Heart right ventricle (tissue), 16 donors: ENCODE measurements around the gene SLAMF9. TPM values are rescaled to one million over a fixed set of nuclear protein-coding genes. Genes with fewer than 3 reads are reported as not detected.
A peak's percentile ranks its signal among the peaks of the same experiment; 100 is the strongest.

Experiments
- ATAC-seq, 8 donors: fragments of 200-7000 bp; cut with Tn5 transposase; one replicate each; pipeline ENCODE4 v1.9.1; 2020; ENCODE audit warnings: mild to moderate bottlenecking in 8 of 8, moderate library complexity in 8 of 8, moderate number of reproducible peaks in 1 of 8
- DNase-seq, 2 donors: peaks; one replicate each; pipeline ENCODE4 v3.0.0-alpha.2; 2020
- H3K27ac ChIP-seq, 10 donors: fragments of 200-600 bp; sonication (generic) in 2 of 10; one replicate each; pipeline versions ENCODE4 v1.5.0 to v1.8.0; 2020 to 2022; ENCODE audit warnings: mild to moderate bottlenecking in 3 of 10
- H3K27me3 ChIP-seq, 7 donors: fragments of 200-600 bp; one replicate each; pipeline ENCODE4 v1.8.0; 2021 to 2022; ENCODE audit warnings: mild to moderate bottlenecking in 2 of 7
- H3K36me3 ChIP-seq, 9 donors: fragments of 200-600 bp; sonication (generic) in 1 of 9; one replicate each; pipeline versions ENCODE4 v1.5.0 to v1.8.0; 2020 to 2022; ENCODE audit warnings: mild to moderate bottlenecking in 2 of 9
- H3K4me1 ChIP-seq, 9 donors: fragments of 200-600 bp; sonication (generic) in 1 of 9; one replicate each; pipeline versions ENCODE4 v1.5.0 to v1.8.0; 2020 to 2022; ENCODE audit warnings: mild to moderate bottlenecking in 4 of 9
- H3K4me3 ChIP-seq, 10 donors: fragments of 200-600 bp; sonication (generic) in 2 of 10; one replicate each; pipeline versions ENCODE4 v1.5.0 to v1.8.0; 2020 to 2022; ENCODE audit warnings: mild to moderate bottlenecking in 7 of 10, moderate library complexity in 2 of 10
- H3K9me3 ChIP-seq, 11 donors: fragments of 200-600 bp in 10 of 11; sonication (generic) in 2 of 11; one replicate each; pipeline versions ENCODE4 v1.5.0 to v1.8.0; 2013 to 2022; ENCODE audit warnings: mild to moderate bottlenecking in 2 of 11, control low read depth in 1 of 11, moderate library complexity in 1 of 11
- WGBS, 2 donors: extraction: QIAGEN DNeasy Blood & Tissue Kit; methylation state at CpG; one replicate each; pipeline ENCODE4 v1.1.7; 2013; ENCODE audit warnings: inconsistent platforms in 1 of 2; 5-methylcytosine and 5-hydroxymethylcytosine counted together
- intact Hi-C, 10 donors: fragments of 100-400 bp; cut with DNase I; formaldehyde crosslinking; loops; one replicate each; pipeline versions ENCODE4 v1.11.1 to v1.14.2; 2022
- polyA plus RNA-seq, 2 donors: library from polyadenylated mRNA; stranded (reverse); fragments of 200-250 nt; gene quantifications; one replicate each; pipeline ENCODE4 v1.2.3, GENCODE V29; 2013
- total RNA-seq, 10 donors: library from RNA; stranded (reverse); fragmentation: NEBNext Ultra II Directional in 3 of 10; extraction: Animal tissue kit (Norgen Biotek cat#: 25700) in 3 of 10; gene quantifications; one replicate each; pipeline versions ENCODE4 v1.2.1 to v1.2.4, GENCODE V29; 2021 to 2023
- TF ChIP-seq, protein P1 (sequence below), 9 donors: fragments of 200-600 bp; sonication (generic) in 2 of 9; IDR thresholded peaks; one replicate each; pipeline versions ENCODE4 v1.5.0 to v1.8.0; 2021 to 2022; ENCODE audit warnings: antibody characterized with exemption in 9 of 9, mild to moderate bottlenecking in 5 of 9, moderate library complexity in 1 of 9
- donor health status: Arrhythmogenic right ventricular cardiomyopathy.
- donor health status: ischemic (EF 13 %, LVEDD 7.1; RV severe dilation, severe dysfunction).
- donor health status: healthy with polysubstance abuse.
- donor health status: DM: no; HTN: yes; CAD: no.
- donor health status: DM: no; HTN: no; CAD: no.
- donor health status: ischemic (EF 25% LVEDD 6.9; RV normal size, moderate dysfunction).
- donor health status: ischemic (EF 25% LVEDD 5.7; RV mildly dilated, moderate dysfunction).
- donor health status: healthy.
- donor health status: DM: yes; HTN: yes; CAD: no.
- donor health status: Ischemic cardiomyopathy.
- donor health status: ischemic (EF 35%, LVEDD 5.7; RV mildly dilated, moderate dysfunction).
- donor health status: nonischemic (EF 11% LVEDD 7.7; RV severe dilation, severe dysfunction).
- donor health status: DM: yes; HTN: yes; CAD: no.
- donor health status: PGD.
- donor health status: ischemic (EF 29% LVEDD 5.4; RV normal size, mild dysfunction).
- donor health status: nonischemic (EF 23%, LVEDD 6.1; RV moderate dilation, normal function).

The SLAMF9 gene
- total and polyA plus RNA-seq, 12 donors = 0.13 TPM; not detected in 11

DNA sequence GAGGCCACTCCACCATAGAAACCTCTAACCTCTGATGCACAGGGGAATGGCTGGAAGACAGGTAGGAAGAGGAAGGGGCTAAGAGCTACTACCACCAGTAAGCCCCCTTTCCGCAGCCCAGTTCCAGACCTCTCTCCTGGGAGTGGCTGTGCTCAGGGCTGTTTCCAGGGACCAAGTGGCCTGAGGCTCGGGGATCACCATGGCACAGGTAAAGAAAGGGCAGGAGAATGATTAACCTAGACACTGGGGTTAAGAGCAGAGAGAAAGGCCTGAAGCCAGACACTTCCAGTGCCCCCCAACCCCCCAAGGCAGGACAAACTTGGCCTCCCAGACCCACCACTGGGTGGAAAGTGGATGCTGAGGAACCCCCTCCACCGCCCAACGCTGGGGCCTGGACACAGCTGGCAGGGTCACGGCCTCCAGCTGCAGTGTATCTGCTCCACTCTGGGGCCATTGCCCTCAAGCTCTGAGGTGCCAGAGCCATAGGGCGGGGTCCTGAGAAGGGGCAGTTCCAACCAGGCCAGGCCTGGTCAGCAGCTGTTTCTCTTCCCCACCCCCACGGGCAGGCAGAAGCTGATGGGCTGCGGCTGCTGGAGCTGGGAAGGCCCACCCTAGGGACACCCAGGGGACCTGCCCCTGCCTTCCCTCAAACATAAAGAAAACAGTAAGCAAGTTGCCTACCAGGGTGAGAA lies 31.4 kb downstream of the SLAMF9 start:
- H3K9me3 ChIP-seq = no peaks in the 10 kb centered on the region
- peak overlapping the region; percentile 94 to 100 (median 98) for H3K27ac ChIP-seq
- H3K27me3 ChIP-seq = no peaks in the 10 kb centered on the region
- 30 to 39% methylated on average over 8 of the region's 8 CpGs for WGBS, 2 donors
- intact Hi-C loops = loop anchor here in 3 of 10 donors (5.0 to 10.0 kb wide), 3 partner anchors 65 to 70 kb away; no protein-coding TSS in a partner anchor
- H3K4me3 ChIP-seq = peak overlapping the region; percentile 67 to 97 (median 83)
- DNase-seq (peak; percentile 78 to 79), ATAC-seq (peak; percentile 5 to 28 (median 16))
- H3K36me3 ChIP-seq = peaks cover 0 to 41% (median 29%) of the 10 kb centered on the region in 9 donors
- TF ChIP-seq, protein P1, sequence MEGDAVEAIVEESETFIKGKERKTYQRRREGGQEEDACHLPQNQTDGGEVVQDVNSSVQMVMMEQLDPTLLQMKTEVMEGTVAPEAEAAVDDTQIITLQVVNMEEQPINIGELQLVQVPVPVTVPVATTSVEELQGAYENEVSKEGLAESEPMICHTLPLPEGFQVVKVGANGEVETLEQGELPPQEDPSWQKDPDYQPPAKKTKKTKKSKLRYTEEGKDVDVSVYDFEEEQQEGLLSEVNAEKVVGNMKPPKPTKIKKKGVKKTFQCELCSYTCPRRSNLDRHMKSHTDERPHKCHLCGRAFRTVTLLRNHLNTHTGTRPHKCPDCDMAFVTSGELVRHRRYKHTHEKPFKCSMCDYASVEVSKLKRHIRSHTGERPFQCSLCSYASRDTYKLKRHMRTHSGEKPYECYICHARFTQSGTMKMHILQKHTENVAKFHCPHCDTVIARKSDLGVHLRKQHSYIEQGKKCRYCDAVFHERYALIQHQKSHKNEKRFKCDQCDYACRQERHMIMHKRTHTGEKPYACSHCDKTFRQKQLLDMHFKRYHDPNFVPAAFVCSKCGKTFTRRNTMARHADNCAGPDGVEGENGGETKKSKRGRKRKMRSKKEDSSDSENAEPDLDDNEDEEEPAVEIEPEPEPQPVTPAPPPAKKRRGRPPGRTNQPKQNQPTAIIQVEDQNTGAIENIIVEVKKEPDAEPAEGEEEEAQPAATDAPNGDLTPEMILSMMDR (IDR thresholded peaks at IDR 0.05) = no peak
- H3K4me1 ChIP-seq = peaks cover 18 to 73% (median 64%) of the 10 kb centered on the region in 9 donors

DNA sequence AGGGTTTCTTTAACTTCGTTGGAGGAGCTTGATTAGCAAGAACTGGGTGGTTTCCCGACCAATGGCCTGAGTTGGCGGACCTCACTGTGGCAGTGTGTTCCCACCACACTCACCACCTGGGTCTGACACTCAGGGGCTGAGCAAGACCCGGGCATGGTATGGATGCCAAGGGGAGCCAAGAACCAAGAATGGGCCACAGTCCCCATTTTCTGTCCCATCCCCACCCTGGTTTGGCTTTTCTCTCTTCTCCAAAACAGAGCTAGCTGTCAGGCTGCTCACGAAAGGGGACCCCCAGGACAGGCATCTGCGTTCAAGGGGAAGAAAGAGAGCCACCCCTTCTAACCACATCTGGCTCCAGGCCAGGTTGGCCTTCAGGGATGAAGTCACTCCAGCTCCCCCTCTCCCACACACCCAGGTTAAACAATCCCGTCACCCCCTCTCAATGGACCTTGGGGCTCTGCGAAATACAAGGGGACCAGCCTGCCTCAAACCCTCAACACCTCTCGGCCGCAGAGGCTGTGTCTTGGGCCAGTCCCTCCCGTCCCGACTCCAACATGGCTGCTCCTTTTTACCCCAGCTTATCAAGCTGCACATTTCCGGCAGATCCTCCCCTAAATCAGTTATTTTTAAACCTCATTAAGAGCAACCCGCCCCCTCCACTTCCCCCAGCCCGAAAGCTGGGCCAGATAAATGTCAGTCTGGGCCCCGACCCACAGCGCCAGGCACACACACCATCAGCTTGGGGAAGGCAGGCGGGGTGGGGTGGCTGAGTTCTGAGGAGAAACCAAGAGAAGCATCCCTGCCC lies 32.1 kb downstream of the SLAMF9 start:
- no peak for ATAC-seq
- Histone ChIP-seq H3K27me3 (no peaks in the 10 kb centered on the region), H3K4me3 (peak overlapping the region; percentile 67 to 97 (median 83)), H3K27ac (peak overlapping the region; percentile 94 to 100 (median 98)), H3K4me1 (peaks cover 18 to 81% (median 69%) of the 10 kb centered on the region in 9 donors), H3K9me3 (no peaks in the 10 kb centered on the region), H3K36me3 (peaks cover 0 to 49% (median 32%) of the 10 kb centered on the region in 9 donors)
- peak in 1 of 2 donors; percentile 41 for DNase-seq
- intact Hi-C loops = loop anchor here in 3 of 10 donors (5.0 to 10.0 kb wide), 3 partner anchors 65 to 70 kb away; no protein-coding TSS in a partner anchor
- WGBS, 2 donors = 32 to 47% methylated on average over 18 of the region's 18 CpGs
- TF ChIP-seq, protein P1 (IDR thresholded peaks at IDR 0.05) = no peak

DNA sequence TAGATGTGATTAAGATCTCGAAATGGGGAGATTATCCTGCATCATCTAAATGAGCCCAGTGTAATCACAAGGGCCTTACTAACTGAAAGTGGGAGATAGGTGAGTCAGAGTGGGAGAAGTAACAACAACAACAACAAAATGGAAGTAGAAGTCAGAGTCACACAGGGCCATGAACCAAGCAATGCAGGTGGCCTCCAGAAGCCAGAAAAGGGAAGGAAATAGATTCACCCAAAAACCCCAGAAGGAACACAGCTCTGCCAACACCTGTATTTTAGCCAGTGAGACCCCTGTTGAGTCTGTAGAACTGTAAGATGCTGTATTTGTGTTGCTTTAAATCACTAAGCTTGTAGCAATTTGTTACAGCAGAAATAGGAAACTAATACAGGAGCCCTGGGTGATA lies 32.8 kb downstream of the SLAMF9 start:
- peak overlapping the region in 6 of 10 donors; percentile 72 to 97 (median 87) for H3K4me3 ChIP-seq
- ATAC-seq (no peak), DNase-seq (no peak)
- H3K27ac ChIP-seq = peak overlapping the region; percentile 15 to 100 (median 98)
- 51 to 55% methylated on average over 1 of the region's 1 CpG for WGBS, 2 donors
- H3K36me3 ChIP-seq = peaks cover 0 to 55% (median 32%) of the 10 kb centered on the region in 9 donors
- intact Hi-C loops = loop anchor here in 3 of 10 donors (5.0 to 10.0 kb wide), 3 partner anchors 64 to 69 kb away; no protein-coding TSS in a partner anchor
- no peaks in the 10 kb centered on the region for H3K9me3 ChIP-seq
- H3K27me3 ChIP-seq = no peaks in the 10 kb centered on the region
- TF ChIP-seq, protein P1 (IDR thresholded peaks at IDR 0.05) = no peak
- H3K4me1 ChIP-seq = peaks cover 19 to 85% (median 74%) of the 10 kb centered on the region in 9 donors

DNA sequence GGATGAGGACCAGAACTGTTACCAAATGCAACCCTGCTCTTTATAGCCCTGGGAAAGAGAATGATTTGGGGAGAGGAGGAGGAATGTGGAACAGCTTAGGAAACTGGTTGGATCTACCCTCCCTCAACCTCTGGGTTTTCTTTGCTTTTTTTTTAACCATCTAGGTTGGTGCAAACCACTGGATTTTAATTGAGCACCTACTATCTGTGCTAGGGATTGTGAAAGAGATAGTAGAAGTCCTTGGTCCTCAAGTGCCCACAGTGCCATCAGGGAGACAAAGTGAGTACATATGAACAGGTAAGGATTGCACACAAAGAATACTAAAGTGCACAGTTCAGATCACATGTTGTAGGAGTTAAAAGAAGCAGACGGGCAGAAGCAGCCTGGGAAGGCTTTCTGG lies 33.4 kb downstream of the SLAMF9 start:
- intact Hi-C loops = loop anchor here in 3 of 10 donors (5.0 to 10.0 kb wide), 3 partner anchors 63 to 68 kb away; no protein-coding TSS in a partner anchor
- H3K27ac ChIP-seq = peak overlapping the region in 6 of 10 donors; percentile 94 to 100 (median 98)
- DNase-seq (no peak), ATAC-seq (no peak)
- peak overlapping the region in 2 of 10 donors; percentile 0 to 85 for H3K4me3 ChIP-seq
- H3K36me3 ChIP-seq = peaks cover 0 to 61% (median 32%) of the 10 kb centered on the region in 9 donors
- H3K9me3 ChIP-seq = no peaks in the 10 kb centered on the region
- TF ChIP-seq, protein P1 (IDR thresholded peaks at IDR 0.05) = no peak
- WGBS, 2 donors = 68 to 73% methylated on average over 1 of the region's 1 CpG
- peaks cover 18 to 83% (median 75%) of the 10 kb centered on the region in 9 donors for H3K4me1 ChIP-seq
- no peaks in the 10 kb centered on the region for H3K27me3 ChIP-seq
